Liver (tissue), 9 donors: ENCODE data around the gene ARMC9. TPM values are rescaled to one million over a fixed set of nuclear protein-coding genes. Genes with fewer than 3 reads are reported as not detected.

Experiments used
- DNase-seq: peaks from one replicate; pipeline ENCODE4 v3.0.0-alpha.2; 2017; ENCODE audit warnings: low spot score
- H3K27ac ChIP-seq, 2 donors: one replicate each; pipeline ENCODE4 v1.7.0; 2013; ENCODE audit warnings: inconsistent platforms in 2 of 2, low read length in 2 of 2, control low read depth in 1 of 2, low read depth in 1 of 2, mild to moderate bottlenecking in 1 of 2
- H3K27me3 ChIP-seq, 4 donors: one replicate each; pipeline versions ENCODE4 v1.6.1 to v1.7.0; 2013; ENCODE audit warnings: low read length in 3 of 4, inconsistent platforms in 1 of 4, mild to moderate bottlenecking in 1 of 4, moderate library complexity in 1 of 4; ENCODE audit not compliant: control insufficient read depth in 4 of 4, insufficient read depth in 4 of 4
- H3K36me3 ChIP-seq, 4 donors: one replicate each; pipeline versions ENCODE4 v1.6.1 to v1.7.0; 2013; ENCODE audit warnings: low read length in 3 of 4, mild to moderate bottlenecking in 3 of 4, low read depth in 1 of 4, moderate library complexity in 1 of 4; ENCODE audit not compliant: control insufficient read depth in 4 of 4, insufficient read depth in 3 of 4
- H3K4me1 ChIP-seq, 4 donors: one replicate each; pipeline versions ENCODE4 v1.6.1 to v1.7.0; 2013; ENCODE audit warnings: low read length in 3 of 4, mild to moderate bottlenecking in 3 of 4, moderate library complexity in 1 of 4; ENCODE audit not compliant: control insufficient read depth in 4 of 4, insufficient read depth in 4 of 4
- H3K4me3 ChIP-seq, 3 donors: one replicate each; pipeline versions ENCODE4 v1.6.1 to v1.7.0; 2013; ENCODE audit warnings: low read length in 3 of 3, control low read depth in 1 of 3, low read depth in 1 of 3, mild to moderate bottlenecking in 1 of 3
- H3K9ac ChIP-seq, 2 donors: one replicate each; pipeline ENCODE4 v1.7.0; 2013; ENCODE audit warnings: low read length in 2 of 2, mild to moderate bottlenecking in 2 of 2, moderate library complexity in 2 of 2, control low read depth in 1 of 2, low read depth in 1 of 2
- H3K9me3 ChIP-seq, 4 donors: one replicate each; pipeline versions ENCODE4 v1.6.1 to v1.7.0; 2013; ENCODE audit warnings: low read length in 3 of 4; ENCODE audit not compliant: control insufficient read depth in 4 of 4
- EGR1 ChIP-seq, 2 donors: IDR thresholded peaks; 2 replicates each; pipeline ENCODE4 v1.6.1; 2016 to 2018; ENCODE audit warnings: antibody characterized with exemption in 2 of 2, low read depth in 2 of 2
- FOXA1 ChIP-seq: IDR thresholded peaks from 2 replicates; pipeline ENCODE4 v1.6.1; 2016; ENCODE audit warnings: antibody characterized with exemption
- FOXA2 ChIP-seq: IDR thresholded peaks from 2 replicates; pipeline ENCODE4 v1.6.1; 2016; ENCODE audit warnings: antibody characterized with exemption
- GABPA ChIP-seq, 2 donors: IDR thresholded peaks in 1 of 2; conservative IDR thresholded peaks in 1 of 2; 2 replicates each; pipeline ENCODE4 v1.6.1; 2016; ENCODE audit warnings: antibody characterized with exemption in 2 of 2, mild to moderate bottlenecking in 1 of 2, moderate library complexity in 1 of 2
- HNF4A ChIP-seq, 2 donors: conservative IDR thresholded peaks; 2 replicates each; pipeline ENCODE4 v1.6.1; 2016; ENCODE audit warnings: antibody characterized with exemption in 2 of 2, mild to moderate bottlenecking in 2 of 2
- HNF4G ChIP-seq: IDR thresholded peaks from 2 replicates; pipeline ENCODE4 v1.6.1; 2016; ENCODE audit warnings: antibody characterized with exemption
- JUND ChIP-seq, 2 donors: IDR thresholded peaks; 2 replicates each; pipeline ENCODE4 v1.6.1; 2016; ENCODE audit warnings: antibody characterized with exemption in 2 of 2
- NR2F2 ChIP-seq: IDR thresholded peaks from 2 replicates; pipeline ENCODE4 v1.6.1; 2016; ENCODE audit warnings: antibody characterized with exemption
- RAD21 ChIP-seq, 2 donors: IDR thresholded peaks; 2 replicates each; pipeline ENCODE4 v1.6.1; 2016; ENCODE audit warnings: antibody characterized with exemption in 2 of 2, mild to moderate bottlenecking in 2 of 2
- RXRA ChIP-seq, 2 donors: IDR thresholded peaks; 2 replicates each; pipeline ENCODE4 v1.6.1; 2017 to 2018; ENCODE audit warnings: antibody characterized with exemption in 2 of 2, mild to moderate bottlenecking in 1 of 2
- SP1 ChIP-seq: IDR thresholded peaks from 2 replicates; pipeline ENCODE4 v1.6.1; 2018; ENCODE audit warnings: antibody characterized with exemption, mild to moderate bottlenecking
- TAF1 ChIP-seq: conservative IDR thresholded peaks from 2 replicates; pipeline ENCODE4 v1.6.1; 2016; ENCODE audit warnings: antibody characterized with exemption, mild to moderate bottlenecking
- YY1 ChIP-seq: IDR thresholded peaks from 2 replicates; pipeline ENCODE4 v1.6.1; 2016; ENCODE audit warnings: antibody characterized with exemption, mild to moderate bottlenecking
- WGBS: extraction: QIAGEN DNeasy Blood & Tissue Kit; methylation state at CpG from one replicate; pipeline ENCODE4 v1.1.7; 2013; 5-methylcytosine and 5-hydroxymethylcytosine counted together
- polyA plus RNA-seq, 2 donors: library from polyadenylated mRNA; stranded (reverse) in 1 of 2; unstranded in 1 of 2; fragments of 200-250 nt in 1 of 2; fragments of >200 nt in 1 of 2; fragmentation: Nextera tagmentation in 1 of 2; extraction: Ambion mirVana in 1 of 2; gene quantifications; one replicate each; pipeline versions ENCODE4 v1.2.1 to v1.2.3, GENCODE V29; 2013 to 2015
- total RNA-seq, 2 donors: library from RNA; depleted of rRNA; stranded (reverse); fragments of >200 nt; gene quantifications; one replicate each; pipeline ENCODE4 v1.2.3, GENCODE V29; 2014
- TF ChIP-seq, protein P1 (sequence below): fragments of 150-350 bp; IDR thresholded peaks from 2 replicates; pipeline ENCODE4 v1.5.1; 2017; ENCODE audit warnings: improper control_type of control experiment, low read depth, low read length; ENCODE audit not compliant: missing input control
- TF ChIP-seq, protein P2 (sequence below): IDR thresholded peaks from 2 replicates; pipeline ENCODE4 v1.6.1; 2016; ENCODE audit warnings: antibody characterized with exemption
- TF ChIP-seq, protein P3 (sequence below): IDR thresholded peaks from 2 replicates; pipeline ENCODE4 v1.6.1; 2016; ENCODE audit warnings: antibody characterized with exemption, mild to moderate bottlenecking
- TF ChIP-seq, protein P4 (sequence below): IDR thresholded peaks from 2 replicates; pipeline ENCODE4 v1.6.1; 2016; ENCODE audit warnings: antibody characterized with exemption
- TF ChIP-seq, protein P5 (sequence below): IDR thresholded peaks from 2 replicates; pipeline ENCODE4 v1.6.1; 2016; ENCODE audit warnings: antibody characterized with exemption
- donor health status: healthy.
- donor health status: healthy.
- donor health status: healthy.
- donor health status: healthy.
- donor health status: healthy.

The ARMC9 gene
- total and polyA plus RNA-seq, 4 donors = 1.1 to 2.3 (median 1.8) TPM

DNA sequence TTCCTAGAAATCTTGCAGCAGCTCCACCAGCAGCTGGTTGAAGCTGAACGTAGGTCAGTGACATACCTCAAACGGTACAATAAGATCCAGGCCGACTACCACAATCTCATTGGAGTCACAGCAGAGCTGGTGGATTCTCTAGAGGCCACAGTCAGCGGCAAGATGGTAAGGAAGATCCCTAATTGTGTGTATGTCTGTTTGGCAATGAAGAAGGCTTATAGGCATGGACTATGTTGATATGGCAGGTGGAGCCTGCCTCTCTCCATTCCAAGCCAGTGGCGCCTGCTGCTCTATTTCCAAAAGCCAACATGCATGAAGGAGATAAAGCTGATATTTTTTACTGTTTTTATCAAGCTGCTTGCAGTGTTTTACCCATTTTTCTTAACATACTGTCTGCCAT, 36.8 kb downstream of the ARMC9 start (continued):
- TF ChIP-seq TAF1 = no peak

DNA sequence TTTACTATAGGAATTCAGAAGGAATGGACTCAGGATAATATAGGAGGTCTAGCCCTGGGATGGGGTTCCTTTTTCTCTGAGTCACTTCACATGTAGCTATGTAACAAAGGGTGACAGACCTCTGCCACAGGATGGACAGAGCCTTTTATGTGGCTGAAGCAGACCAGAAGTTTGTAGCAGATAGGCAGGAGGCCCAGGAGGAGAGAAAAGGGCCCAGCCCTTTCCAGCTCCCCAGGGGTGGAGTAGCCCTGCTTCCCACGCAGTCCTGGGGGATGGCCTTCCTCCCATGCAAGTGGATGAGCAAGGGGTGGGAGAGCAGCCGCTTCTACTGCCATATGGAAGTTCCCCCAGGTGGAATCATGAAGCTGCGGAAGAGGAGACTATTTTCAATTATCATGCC, 40.3 kb downstream of the ARMC9 start:
- Histone ChIP-seq H3K27me3 (no peaks in the 10 kb centered on the region), H3K4me3 (no peak overlapping the region), H3K4me1 (no peaks in the 10 kb centered on the region), H3K9ac (no peak overlapping the region), H3K9me3 (no peaks in the 10 kb centered on the region), H3K36me3 (no peaks in the 10 kb centered on the region), H3K27ac (no peak overlapping the region)
- 96% methylated on average over 3 of the region's 3 CpGs for WGBS
- TF ChIP-seq YY1 = no peak
- TF ChIP-seq, protein P1, sequence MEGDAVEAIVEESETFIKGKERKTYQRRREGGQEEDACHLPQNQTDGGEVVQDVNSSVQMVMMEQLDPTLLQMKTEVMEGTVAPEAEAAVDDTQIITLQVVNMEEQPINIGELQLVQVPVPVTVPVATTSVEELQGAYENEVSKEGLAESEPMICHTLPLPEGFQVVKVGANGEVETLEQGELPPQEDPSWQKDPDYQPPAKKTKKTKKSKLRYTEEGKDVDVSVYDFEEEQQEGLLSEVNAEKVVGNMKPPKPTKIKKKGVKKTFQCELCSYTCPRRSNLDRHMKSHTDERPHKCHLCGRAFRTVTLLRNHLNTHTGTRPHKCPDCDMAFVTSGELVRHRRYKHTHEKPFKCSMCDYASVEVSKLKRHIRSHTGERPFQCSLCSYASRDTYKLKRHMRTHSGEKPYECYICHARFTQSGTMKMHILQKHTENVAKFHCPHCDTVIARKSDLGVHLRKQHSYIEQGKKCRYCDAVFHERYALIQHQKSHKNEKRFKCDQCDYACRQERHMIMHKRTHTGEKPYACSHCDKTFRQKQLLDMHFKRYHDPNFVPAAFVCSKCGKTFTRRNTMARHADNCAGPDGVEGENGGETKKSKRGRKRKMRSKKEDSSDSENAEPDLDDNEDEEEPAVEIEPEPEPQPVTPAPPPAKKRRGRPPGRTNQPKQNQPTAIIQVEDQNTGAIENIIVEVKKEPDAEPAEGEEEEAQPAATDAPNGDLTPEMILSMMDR = no peak
- TF ChIP-seq HNF4A (conservative IDR thresholded peaks at IDR 0.05) = no peak
- TF ChIP-seq EGR1 (IDR thresholded peaks at IDR 0.05; ENCODE audit: low read depth in 2 of 2) = no peak
- DNase-seq = peak; percentile 59

DNA sequence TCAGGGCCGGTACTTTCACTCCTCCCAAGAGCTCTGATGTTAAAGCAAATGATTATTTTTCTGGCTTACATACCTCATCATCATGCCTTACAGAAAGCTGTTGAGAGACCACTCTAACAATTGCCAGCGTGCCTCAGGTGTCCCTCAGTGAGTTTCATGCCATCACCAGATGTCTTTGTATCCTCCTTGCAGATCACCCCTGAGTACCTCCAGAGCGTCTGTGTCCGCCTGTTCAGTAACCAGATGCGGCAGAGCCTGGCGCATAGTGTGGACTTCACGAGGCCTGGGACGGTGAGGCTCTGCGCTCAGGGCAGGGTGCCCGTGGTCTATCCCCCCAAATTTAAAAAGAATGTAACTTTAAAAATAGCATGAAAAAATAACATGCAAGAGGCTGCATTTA, 41.3 kb downstream of the ARMC9 start:
- no peak for TF ChIP-seq TAF1
- no peak for TF ChIP-seq RAD21 (IDR thresholded peaks at IDR 0.05)
- no peak for TF ChIP-seq SP1
- no peak for TF ChIP-seq HNF4A (conservative IDR thresholded peaks at IDR 0.05)
- TF ChIP-seq, protein P2, sequence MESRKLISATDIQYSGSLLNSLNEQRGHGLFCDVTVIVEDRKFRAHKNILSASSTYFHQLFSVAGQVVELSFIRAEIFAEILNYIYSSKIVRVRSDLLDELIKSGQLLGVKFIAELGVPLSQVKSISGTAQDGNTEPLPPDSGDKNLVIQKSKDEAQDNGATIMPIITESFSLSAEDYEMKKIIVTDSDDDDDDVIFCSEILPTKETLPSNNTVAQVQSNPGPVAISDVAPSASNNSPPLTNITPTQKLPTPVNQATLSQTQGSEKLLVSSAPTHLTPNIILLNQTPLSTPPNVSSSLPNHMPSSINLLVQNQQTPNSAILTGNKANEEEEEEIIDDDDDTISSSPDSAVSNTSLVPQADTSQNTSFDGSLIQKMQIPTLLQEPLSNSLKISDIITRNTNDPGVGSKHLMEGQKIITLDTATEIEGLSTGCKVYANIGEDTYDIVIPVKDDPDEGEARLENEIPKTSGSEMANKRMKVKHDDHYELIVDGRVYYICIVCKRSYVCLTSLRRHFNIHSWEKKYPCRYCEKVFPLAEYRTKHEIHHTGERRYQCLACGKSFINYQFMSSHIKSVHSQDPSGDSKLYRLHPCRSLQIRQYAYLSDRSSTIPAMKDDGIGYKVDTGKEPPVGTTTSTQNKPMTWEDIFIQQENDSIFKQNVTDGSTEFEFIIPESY = no peak
- no peak for TF ChIP-seq GABPA (IDR thresholded peaks at IDR 0.05 in 1 of 2, conservative IDR thresholded peaks at IDR 0.05 in 1 of 2)
- TF ChIP-seq YY1 = no peak
- TF ChIP-seq, protein P3, sequence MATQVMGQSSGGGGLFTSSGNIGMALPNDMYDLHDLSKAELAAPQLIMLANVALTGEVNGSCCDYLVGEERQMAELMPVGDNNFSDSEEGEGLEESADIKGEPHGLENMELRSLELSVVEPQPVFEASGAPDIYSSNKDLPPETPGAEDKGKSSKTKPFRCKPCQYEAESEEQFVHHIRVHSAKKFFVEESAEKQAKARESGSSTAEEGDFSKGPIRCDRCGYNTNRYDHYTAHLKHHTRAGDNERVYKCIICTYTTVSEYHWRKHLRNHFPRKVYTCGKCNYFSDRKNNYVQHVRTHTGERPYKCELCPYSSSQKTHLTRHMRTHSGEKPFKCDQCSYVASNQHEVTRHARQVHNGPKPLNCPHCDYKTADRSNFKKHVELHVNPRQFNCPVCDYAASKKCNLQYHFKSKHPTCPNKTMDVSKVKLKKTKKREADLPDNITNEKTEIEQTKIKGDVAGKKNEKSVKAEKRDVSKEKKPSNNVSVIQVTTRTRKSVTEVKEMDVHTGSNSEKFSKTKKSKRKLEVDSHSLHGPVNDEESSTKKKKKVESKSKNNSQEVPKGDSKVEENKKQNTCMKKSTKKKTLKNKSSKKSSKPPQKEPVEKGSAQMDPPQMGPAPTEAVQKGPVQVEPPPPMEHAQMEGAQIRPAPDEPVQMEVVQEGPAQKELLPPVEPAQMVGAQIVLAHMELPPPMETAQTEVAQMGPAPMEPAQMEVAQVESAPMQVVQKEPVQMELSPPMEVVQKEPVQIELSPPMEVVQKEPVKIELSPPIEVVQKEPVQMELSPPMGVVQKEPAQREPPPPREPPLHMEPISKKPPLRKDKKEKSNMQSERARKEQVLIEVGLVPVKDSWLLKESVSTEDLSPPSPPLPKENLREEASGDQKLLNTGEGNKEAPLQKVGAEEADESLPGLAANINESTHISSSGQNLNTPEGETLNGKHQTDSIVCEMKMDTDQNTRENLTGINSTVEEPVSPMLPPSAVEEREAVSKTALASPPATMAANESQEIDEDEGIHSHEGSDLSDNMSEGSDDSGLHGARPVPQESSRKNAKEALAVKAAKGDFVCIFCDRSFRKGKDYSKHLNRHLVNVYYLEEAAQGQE = no peak
- no peak for TF ChIP-seq FOXA2
- TF ChIP-seq, protein P1 = no peak
- TF ChIP-seq EGR1 (IDR thresholded peaks at IDR 0.05; ENCODE audit: low read depth in 2 of 2) = no peak
- TF ChIP-seq FOXA1 = no peak
- TF ChIP-seq, protein P4, sequence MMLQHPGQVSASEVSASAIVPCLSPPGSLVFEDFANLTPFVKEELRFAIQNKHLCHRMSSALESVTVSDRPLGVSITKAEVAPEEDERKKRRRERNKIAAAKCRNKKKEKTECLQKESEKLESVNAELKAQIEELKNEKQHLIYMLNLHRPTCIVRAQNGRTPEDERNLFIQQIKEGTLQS = no peak
- TF ChIP-seq, protein P5, sequence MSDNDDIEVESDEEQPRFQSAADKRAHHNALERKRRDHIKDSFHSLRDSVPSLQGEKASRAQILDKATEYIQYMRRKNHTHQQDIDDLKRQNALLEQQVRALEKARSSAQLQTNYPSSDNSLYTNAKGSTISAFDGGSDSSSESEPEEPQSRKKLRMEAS = no peak
- no peak for TF ChIP-seq HNF4G
- TF ChIP-seq JUND (IDR thresholded peaks at IDR 0.05) = no peak
- no peak for TF ChIP-seq NR2F2
- TF ChIP-seq RXRA (IDR thresholded peaks at IDR 0.05) = no peak
- H3K27me3 ChIP-seq = no peaks in the 10 kb centered on the region
- H3K27ac ChIP-seq = no peak overlapping the region
- no peak for DNase-seq
- no peaks in the 10 kb centered on the region for H3K4me1 ChIP-seq
- no peak overlapping the region for H3K4me3 ChIP-seq
- H3K36me3 ChIP-seq = no peaks in the 10 kb centered on the region
- no peak overlapping the region for H3K9ac ChIP-seq
- H3K9me3 ChIP-seq = no peaks in the 10 kb centered on the region
- 95% methylated on average over 10 of the region's 10 CpGs for WGBS
